ENCODE measurements around the gene TFR2. TPM values are rescaled to one million over a fixed set of nuclear protein-coding genes. Genes with fewer than 3 reads are reported as not detected.

The TFR2 gene
- total and polyA plus RNA-seq, 9 of the 15 experiments (the other 6 are each of a cell fraction or from before 2014, with no cell fraction given) = 3.8 to 123 (median 51.1) TPM

DNA sequence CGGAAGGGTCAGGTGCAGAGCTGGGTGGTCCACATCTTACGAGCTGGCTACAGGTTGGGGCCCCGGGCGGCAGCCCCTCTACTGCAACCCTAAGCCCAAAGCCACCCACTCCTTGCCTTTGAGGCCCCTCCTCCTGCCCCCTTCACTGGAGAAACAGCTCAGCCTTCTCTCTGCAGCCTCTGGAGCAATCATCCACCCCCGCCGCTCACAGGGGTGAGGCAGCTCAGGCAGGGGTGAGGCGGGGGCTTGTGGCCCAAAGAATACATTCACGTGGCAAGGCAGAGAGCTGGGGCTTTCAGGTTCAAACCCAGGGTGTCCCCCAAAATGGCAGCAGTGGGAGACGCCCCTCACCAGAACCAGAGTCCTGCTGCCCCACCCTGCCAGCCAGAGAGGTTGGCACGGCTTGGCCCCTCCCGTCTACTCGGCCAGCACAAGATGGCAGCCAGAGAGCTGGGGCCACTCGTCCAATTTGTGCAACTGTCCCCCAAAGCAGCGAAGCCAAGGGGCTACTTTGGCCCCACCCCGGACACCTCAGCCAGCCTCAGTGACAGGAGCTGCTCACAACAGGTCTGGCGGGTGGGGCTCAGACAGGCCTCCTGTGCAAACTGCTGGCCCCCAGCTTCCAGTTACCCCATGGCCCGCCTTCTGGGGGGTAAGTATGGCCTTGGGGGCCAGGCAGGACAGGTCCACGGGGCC, 39.4 kb upstream of the TFR2 start (continued):
- TF ChIP-seq EGR1 (conservative IDR thresholded peaks at IDR 0.05) (peak; percentile 60), ZNF57 (CRISPR knock-in tag; IDR thresholded peaks at IDR 0.05) (no peak), TAF15 (IDR thresholded peaks at IDR 0.05; ENCODE audit: low read depth, low read length) (no peak), ZNF830 (CRISPR knock-in tag; IDR thresholded peaks at IDR 0.05) (0 out of 2 replicates have a peak, but pooled peaks have one; percentile 12), CAMTA2 (CRISPR knock-in tag; conservative IDR thresholded peaks at IDR 0.05) (0 out of 2 replicates have a peak, but pooled peaks have one; percentile 21), RBM22 (IDR thresholded peaks at IDR 0.05; ENCODE audit: low read depth, low read length, poor library complexity, severe bottlenecking) (peak; percentile 95)
- TF ChIP-seq, protein P1, sequence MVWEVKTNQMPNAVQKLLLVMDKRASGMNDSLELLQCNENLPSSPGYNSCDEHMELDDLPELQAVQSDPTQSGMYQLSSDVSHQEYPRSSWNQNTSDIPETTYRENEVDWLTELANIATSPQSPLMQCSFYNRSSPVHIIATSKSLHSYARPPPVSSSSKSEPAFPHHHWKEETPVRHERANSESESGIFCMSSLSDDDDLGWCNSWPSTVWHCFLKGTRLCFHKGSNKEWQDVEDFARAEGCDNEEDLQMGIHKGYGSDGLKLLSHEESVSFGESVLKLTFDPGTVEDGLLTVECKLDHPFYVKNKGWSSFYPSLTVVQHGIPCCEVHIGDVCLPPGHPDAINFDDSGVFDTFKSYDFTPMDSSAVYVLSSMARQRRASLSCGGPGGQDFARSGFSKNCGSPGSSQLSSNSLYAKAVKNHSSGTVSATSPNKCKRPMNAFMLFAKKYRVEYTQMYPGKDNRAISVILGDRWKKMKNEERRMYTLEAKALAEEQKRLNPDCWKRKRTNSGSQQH (CRISPR knock-in tag; IDR thresholded peaks at IDR 0.05) = 0 out of 2 replicates have a peak, but pooled peaks have one; percentile 2

DNA sequence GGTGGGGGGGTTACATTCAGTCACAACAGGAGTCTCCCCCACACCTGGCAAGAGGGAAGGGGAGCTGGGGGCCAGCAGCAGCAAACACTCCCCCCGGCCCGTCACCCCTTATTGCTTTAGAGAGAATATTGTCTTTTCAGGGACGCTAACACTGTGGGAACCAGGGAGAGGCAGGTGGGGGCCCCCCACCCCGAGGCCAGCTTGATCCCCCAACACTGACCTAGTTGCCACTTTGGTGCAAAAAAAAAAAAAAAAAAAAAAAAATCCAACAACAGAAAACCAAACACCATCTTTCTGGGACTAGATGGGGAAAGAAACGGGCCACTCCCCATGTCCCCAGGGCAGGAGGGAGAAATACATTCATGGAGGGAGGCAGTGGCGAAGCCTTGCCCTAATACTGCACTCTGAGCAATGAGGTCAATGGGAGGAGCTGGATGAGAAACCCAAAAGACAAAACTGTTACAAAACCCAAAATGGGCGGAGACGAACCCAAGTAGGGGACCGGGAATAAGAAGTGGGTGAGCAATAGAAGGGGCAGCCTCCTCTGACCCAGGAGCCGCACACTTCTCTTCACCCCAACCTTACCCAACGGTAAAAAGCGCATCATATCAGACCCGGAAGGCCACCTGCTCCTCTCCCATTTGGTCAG, 38.7 kb upstream of the TFR2 start:
- H3K4me2 ChIP-seq (ENCODE audit: insufficient read depth, low read length) = no peak overlapping the region
- 59% methylated on average over 10 of the region's 13 CpGs for WGBS (ENCODE audit: insufficient coverage, low coverage, missing lambda C conversion rate)
- intact Hi-C loops (cut with micrococcal nuclease) = no loop called here
- peak; percentile 48 for TF ChIP-seq POLR2B (IDR thresholded peaks at IDR 0.05; ENCODE audit: low read depth, partially characterized antibody)
- no peak for TF ChIP-seq SMAD4 (CRISPR knock-in tag; conservative IDR thresholded peaks at IDR 0.05)
- no peak for TF ChIP-seq NEUROD1 (IDR thresholded peaks at IDR 0.05; ENCODE audit: borderline replicate concordance, low read depth, low read length, partially characterized antibody)
- no peak for TF ChIP-seq TEAD4 (IDR thresholded peaks at IDR 0.05; ENCODE audit: low read length)
- no peak for TF ChIP-seq TEAD4 (CRISPR knock-in tag; IDR thresholded peaks at IDR 0.05; ENCODE audit: borderline replicate concordance)
- TF ChIP-seq ZNF384 (IDR thresholded peaks at IDR 0.05; ENCODE audit: low read depth, low read length) = 0 out of 2 replicates have a peak, but pooled peaks have one; percentile 16
- no peak for TF ChIP-seq TEAD1 (CRISPR knock-in tag; IDR thresholded peaks at IDR 0.05)
- TF ChIP-seq, protein P2, sequence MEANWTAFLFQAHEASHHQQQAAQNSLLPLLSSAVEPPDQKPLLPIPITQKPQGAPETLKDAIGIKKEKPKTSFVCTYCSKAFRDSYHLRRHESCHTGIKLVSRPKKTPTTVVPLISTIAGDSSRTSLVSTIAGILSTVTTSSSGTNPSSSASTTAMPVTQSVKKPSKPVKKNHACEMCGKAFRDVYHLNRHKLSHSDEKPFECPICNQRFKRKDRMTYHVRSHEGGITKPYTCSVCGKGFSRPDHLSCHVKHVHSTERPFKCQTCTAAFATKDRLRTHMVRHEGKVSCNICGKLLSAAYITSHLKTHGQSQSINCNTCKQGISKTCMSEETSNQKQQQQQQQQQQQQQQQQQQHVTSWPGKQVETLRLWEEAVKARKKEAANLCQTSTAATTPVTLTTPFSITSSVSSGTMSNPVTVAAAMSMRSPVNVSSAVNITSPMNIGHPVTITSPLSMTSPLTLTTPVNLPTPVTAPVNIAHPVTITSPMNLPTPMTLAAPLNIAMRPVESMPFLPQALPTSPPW (CRISPR knock-in tag; IDR thresholded peaks at IDR 0.05) = peak; percentile 22
- TF ChIP-seq MYNN (IDR thresholded peaks at IDR 0.05) = peak; percentile 54; the same call in 1 of the 2 replicates
- TF ChIP-seq MYNN (CRISPR knock-in tag; IDR thresholded peaks at IDR 0.05) = no peak

More for the DNA sequence above, 38.7 kb upstream of the TFR2 start:
- Histone ChIP-seq H4K20me1 (replicated peaks; ENCODE audit: control insufficient read depth, insufficient read depth, low read length) (peaks cover 22% of the 10 kb centered on the region; the same call in 1 of the 2 replicates), H3K79me2 (ENCODE audit: control insufficient read depth, insufficient read depth, low read length) (peaks cover 32% of the 10 kb centered on the region), H3K4me3 (no peak overlapping the region), H3K4me1 (replicated peaks in 1 of 2; ENCODE audit: control insufficient read depth in 2 of 2, insufficient read depth in 2 of 2, low read length in 2 of 2) (peaks cover 4 to 91% of the 10 kb centered on the region in 2 experiments), H2AFZ (ENCODE audit: low read depth, low read length) (no peak overlapping the region), H3K9ac (ENCODE audit: insufficient read depth in 1 of 2, low read depth in 2 of 2, low read length in 2 of 2) (peak overlapping the region in 1 of 2 experiments; percentile 76; a peak in 1 of 4 replicates), H3K36me3 (ENCODE audit: control insufficient read depth, insufficient read depth, low read length) (peaks cover 88% of the 10 kb centered on the region; the same call in 2 of the 3 replicates), H3K9me1 (ENCODE audit: control insufficient read depth, insufficient read depth, low read length) (no peaks in the 10 kb centered on the region), H3K27me3 (ENCODE audit: control insufficient read depth in 2 of 2, insufficient read depth in 2 of 2, low read length in 2 of 2) (no peaks in the 10 kb centered on the region), H3K27ac (ENCODE audit: extremely low read depth, low read depth, low read length) (no peak overlapping the region), H3K9me3 (replicated peaks; ENCODE audit: control insufficient read depth, insufficient read depth, low read depth, low read length) (no peaks in the 10 kb centered on the region)
- ChIA-PET POLR2A (interaction anchor here (0.6 to 2.4 kb wide), 15 partner anchors 9 to 210 kb away, joined by 3 to 16 read pairs (median 4); partner anchors contain the start of genes MOSPD3 and UFSP1), CTCF (ENCODE audit: low intra/inter-chr PET ratio) (no interaction called here)
- FAIRE-seq (peak; percentile 72), DNase-seq (ENCODE audit: extremely low read depth in 1 of 4, low spot score in 3 of 4) (peak in 3 of 4 experiments; percentile 15 to 49 (median 34)), ATAC-seq (peak; percentile 13)
- in situ Hi-C loops (cut with MboI) = no loop called here
- no TSS peak for BruUV-seq (replicated peaks)

All from K562 (cell line).